HAP-1 (cell line): ENCODE measurements around the gene VAV1.
"Not testable (repeated sequence)": the region's sequence is repeated elsewhere in the genome, so short reads cannot be mapped to it uniquely, and the experiment has no call there.

Experiments used
- DNase-seq, 2 experiments: peaks; one replicate each; pipeline ENCODE4 v3.0.0-alpha.2; 2016 to 2020; ENCODE audit warnings: low spot score in 2 of 2
- H3K27me3 ChIP-seq: fragments of 250-450 bp; sonication (Bioruptor Pico); 2 replicates; pipeline ENCODE4 v1.5.1; 2020; ENCODE audit warnings: low read depth, mild to moderate bottlenecking, moderate library complexity
- H3K36me3 ChIP-seq: fragments of 250-450 bp; sonication (Bioruptor Pico); replicated peaks from 2 replicates; pipeline ENCODE4 v1.5.1; 2020; ENCODE audit warnings: mild to moderate bottlenecking
- H3K4me1 ChIP-seq: fragments of 250-450 bp; sonication (Bioruptor Pico); 2 replicates; pipeline ENCODE4 v1.5.1; 2020; ENCODE audit warnings: mild to moderate bottlenecking
- H3K4me3 ChIP-seq: fragments of 250-450 bp; sonication (Bioruptor Pico); 2 replicates; pipeline ENCODE4 v1.5.1; 2020; ENCODE audit warnings: mild to moderate bottlenecking, moderate library complexity
- H3K9me3 ChIP-seq: fragments of 250-450 bp; sonication (Bioruptor Pico); 2 replicates; pipeline ENCODE4 v1.5.1; 2020; ENCODE audit warnings: mild to moderate bottlenecking, moderate library complexity
- in situ Hi-C: fragments of 300-500 bp; cut with MboI; formaldehyde crosslinking; loops from 3 replicates; pipeline ENCODE4 v1.14.3; 2020; ENCODE audit warnings: low sequenced_read_pairs, inconsistent platforms, mixed read lengths

Gene VAV1

DNA sequence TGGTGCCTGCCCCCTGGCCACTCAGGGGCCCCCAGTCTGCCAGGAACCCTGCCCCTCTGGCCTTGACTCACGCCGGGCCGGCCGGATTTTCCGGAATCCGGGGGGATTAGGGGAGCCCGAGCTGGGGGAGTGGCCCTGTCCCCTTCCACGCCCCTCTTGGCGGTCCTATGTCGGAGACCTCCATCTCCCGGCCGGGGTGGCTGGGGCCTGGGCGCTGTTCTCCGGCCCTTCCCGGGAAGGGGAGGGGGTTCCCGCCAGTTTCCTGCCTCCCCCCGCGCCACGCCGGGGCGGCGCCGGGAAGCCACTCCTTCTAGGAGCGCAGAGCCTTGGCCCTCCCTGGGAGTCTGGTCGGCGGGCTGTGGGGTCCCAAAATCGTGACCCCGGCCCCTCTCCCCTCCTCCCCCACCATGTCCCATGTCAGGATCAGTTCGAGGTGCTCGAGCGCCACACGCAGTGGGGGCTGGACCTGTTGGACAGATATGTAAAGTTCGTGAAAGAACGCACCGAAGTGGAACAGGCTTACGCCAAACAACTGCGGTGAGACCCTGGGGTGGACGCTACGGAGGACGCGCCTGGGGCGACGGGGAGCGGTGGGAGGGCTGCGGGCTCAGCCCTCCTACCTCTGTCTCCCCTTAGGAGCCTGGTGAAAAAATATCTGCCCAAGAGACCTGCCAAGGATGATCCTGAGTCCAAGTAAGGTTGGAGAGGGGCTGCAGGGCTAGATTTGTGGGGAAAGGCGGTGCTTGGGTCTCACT, 31.7 kb upstream of the VAV1 start:
- Histone ChIP-seq H3K36me3 (peaks cover 40% of the 10 kb centered on the region), H3K4me3 (peak overlapping the region; percentile 90), H3K9me3 (no peaks in the 10 kb centered on the region), H3K27me3 (no peaks in the 10 kb centered on the region), H3K4me1 (peaks cover 34% of the 10 kb centered on the region)
- peak; percentile 14 to 78 for DNase-seq
- in situ Hi-C loops: no loop called here

DNA sequence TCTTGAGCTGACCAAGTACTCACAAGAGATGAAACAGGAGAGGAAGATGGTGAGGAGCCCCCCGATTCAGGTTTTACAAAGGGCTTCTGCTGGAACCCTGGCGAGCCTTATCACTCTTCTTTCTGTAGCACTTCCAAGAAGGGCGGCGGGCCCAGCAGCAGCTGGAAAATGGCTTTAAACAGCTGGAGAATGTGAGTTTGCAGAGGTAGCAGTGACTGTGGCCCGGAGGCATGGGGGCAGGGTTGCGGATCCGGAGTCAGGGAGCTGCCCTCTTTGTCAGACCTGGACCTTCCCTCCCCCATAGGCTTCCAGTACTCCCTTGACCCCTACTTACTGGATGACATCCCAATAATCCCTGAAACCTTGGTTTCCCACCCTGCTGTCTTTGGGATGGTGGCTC, 29.4 kb upstream of the VAV1 start:
- Histone ChIP-seq H3K36me3 (peaks cover 61% of the 10 kb centered on the region), H3K4me1 (peaks cover 28% of the 10 kb centered on the region)

DNA sequence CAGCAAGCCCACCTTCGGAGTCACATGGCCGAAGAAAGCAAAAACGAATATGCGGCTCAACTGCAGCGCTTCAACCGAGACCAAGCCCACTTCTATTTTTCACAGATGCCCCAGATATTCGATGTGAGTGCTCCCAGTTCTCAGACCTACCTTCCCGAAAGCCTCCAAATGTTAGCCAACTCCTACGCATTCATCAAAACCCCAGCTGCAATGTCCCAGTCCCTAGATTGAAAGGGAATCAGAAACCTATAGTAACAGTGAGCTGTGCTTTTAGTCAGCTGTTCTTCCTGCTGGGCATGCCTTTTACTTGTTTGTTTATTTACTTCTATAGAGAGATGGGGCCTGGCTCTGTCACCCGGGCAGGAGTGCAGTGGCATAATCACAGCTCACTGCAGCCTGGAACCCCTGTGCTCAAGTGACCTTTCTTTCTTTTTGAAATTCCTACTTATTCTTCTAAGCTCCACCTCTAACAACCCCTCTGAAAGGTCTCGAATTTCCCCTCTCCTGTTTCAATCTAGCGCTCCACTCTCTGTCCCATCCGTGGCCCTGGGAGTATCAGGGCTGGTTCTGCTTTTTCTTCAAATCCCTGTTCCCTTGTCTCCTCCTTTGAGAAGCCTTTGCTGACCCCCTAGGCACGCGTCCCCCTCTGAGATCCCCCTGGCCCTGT, 28.7 kb upstream of the VAV1 start:
- no peaks in the 10 kb centered on the region for H3K9me3 ChIP-seq
- H3K36me3 ChIP-seq: peaks cover 69% of the 10 kb centered on the region
- in situ Hi-C loops: no loop called here
- H3K4me3 ChIP-seq: no peak overlapping the region
- peak in 1 of 2 experiments; percentile 34 for DNase-seq
- peaks cover 20% of the 10 kb centered on the region for H3K4me1 ChIP-seq
- H3K27me3 ChIP-seq: no peaks in the 10 kb centered on the region

More for the DNA sequence above, 29.4 kb upstream of the VAV1 start:
- no peak for DNase-seq
- no peaks in the 10 kb centered on the region for H3K27me3 ChIP-seq
- in situ Hi-C loops: no loop called here
- H3K4me3 ChIP-seq: no peak overlapping the region
- H3K9me3 ChIP-seq: no peaks in the 10 kb centered on the region

DNA sequence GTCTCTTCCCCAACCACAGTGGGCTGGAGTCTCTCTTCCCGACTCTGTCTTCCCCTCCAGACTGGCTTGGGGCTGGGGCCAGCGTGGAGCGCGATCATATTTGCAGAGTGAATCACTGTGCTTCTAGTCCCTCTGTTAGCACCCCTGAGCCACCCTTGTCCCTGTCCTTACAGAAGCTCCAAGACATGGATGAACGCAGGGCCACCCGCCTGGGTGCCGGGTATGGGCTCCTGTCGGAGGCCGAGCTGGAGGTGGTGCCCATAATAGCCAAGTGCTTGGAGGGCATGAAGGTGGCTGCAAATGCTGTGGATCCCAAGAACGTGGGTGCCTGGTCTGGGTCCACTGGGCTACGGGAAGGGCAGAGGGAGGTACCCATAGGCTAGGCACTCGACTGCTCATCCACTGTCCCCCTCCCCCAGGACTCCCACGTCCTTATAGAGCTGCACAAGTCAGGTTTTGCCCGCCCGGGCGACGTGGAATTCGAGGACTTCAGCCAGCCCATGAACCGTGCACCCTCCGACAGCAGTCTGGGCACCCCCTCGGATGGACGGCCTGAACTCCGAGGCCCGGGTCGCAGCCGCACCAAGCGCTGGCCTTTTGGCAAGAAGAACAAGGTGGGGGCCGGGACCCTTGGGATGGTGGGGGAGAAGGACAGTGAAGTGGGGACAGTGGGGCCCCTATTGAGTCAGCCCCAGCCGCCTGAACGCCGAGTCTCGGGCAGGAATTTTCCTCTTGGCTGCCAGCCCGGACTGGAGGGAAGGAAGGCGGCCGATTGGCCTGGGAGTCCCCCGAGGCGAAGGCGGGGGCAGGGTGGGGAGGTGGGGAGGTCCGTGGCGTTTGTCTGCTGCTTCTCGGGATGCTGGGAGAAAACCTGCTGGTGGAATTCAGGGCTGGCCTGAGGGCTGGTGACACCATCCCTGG, 27.9 kb upstream of the VAV1 start:
- Histone ChIP-seq H3K9me3 (no peaks in the 10 kb centered on the region), H3K4me3 (no peak overlapping the region), H3K4me1 (peaks cover 15% of the 10 kb centered on the region), H3K36me3 (peaks cover 77% of the 10 kb centered on the region), H3K27me3 (no peaks in the 10 kb centered on the region)
- DNase-seq: peak; percentile 11 to 62
- in situ Hi-C loops: no loop called here

DNA sequence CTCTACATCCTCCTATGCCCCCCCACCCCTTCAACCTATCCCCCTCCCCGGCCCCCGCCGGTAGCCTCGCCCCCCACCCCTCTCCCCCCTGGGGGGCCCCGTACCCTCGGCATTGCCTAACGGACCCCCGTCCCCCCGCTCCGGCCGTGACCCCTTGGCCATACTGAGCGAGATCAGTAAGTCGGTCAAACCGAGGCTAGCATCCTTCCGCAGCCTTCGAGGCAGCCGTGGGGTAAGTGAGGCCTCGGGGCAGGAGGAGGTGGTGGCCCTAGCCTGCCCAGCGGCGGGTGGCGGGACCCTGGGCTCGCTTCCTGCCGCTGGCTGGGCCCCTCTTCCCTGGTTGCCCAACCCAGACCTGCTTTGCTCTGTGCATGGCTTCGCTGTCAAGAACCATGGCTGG, 26.5 kb upstream of the VAV1 start:
- Histone ChIP-seq H3K4me1 (peaks cover 15% of the 10 kb centered on the region), H3K36me3 (peaks cover 88% of the 10 kb centered on the region), H3K4me3 (no peak overlapping the region), H3K9me3 (no peaks in the 10 kb centered on the region), H3K27me3 (no peaks in the 10 kb centered on the region)
- in situ Hi-C loops: no loop called here
- DNase-seq: no peak

DNA sequence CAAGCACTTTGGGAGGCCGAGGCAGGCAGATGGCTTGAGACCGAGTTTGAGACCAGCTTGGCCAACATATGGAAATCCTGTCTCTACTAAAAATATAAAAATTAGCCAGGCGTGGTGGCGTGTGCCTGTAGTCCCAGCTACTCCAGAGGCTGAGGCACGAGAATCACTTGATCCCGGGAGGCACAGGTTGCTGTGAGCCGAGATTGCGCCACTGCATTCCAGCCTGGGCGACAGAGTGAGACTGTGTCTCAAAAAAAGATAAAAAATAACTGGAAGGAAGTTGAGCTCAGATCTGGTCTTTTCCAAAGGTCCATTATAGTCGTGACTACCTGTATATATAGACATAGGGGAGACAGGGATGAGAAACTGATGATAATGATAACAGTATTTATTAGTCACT, 24.0 kb upstream of the VAV1 start:
- Histone ChIP-seq H3K36me3 (peaks cover 83% of the 10 kb centered on the region), H3K4me1 (peaks cover 19% of the 10 kb centered on the region)
- H3K9me3 ChIP-seq, H3K4me3 ChIP-seq, H3K27me3 ChIP-seq, DNase-seq, in situ Hi-C loops: not testable (repeated sequence)

DNA sequence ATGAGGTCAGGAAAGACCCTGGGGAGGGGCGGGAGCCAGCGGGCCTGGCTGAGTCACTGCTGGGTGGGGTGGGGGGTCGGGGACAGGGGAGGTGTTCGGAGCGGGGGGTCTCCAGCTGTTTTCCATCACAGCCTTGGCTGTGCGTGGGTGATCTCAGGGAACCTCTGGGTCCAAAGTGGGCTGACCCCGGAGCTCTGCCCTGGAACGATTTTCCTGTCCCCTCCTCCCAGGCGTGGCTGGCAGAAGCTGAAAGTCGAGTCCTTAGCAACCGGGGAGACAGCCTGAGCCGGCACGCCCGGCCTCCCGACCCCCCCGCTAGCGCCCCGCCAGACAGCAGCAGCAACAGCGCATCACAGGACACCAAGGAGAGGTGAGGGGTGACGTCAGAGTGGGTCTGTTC, 22.4 kb upstream of the VAV1 start:
- Histone ChIP-seq H3K36me3 (peaks cover 69% of the 10 kb centered on the region), H3K4me3 (no peak overlapping the region), H3K27me3 (no peaks in the 10 kb centered on the region), H3K9me3 (no peaks in the 10 kb centered on the region), H3K4me1 (peaks cover 9% of the 10 kb centered on the region)
- DNase-seq: no peak
- in situ Hi-C loops: no loop called here

DNA sequence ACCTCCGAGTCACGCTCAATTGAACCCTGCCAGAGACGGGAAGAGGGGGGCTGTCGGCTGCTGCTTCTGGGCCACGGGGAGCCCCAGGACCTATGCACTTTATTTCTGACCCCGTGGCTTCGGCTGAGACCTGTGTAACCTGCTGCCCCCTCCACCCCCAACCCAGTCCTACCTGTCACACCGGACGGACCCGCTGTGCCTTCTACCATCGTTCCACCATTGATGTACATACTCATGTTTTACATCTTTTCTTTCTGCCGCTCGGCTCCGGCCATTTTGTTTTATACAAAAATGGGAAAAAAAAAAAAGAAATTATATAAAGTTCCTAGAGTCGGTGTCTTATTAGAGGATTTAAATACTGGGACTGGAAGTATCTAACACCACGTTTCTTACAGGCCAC, 21.3 kb upstream of the VAV1 start:
- H3K9me3 ChIP-seq: no peaks in the 10 kb centered on the region
- no peaks in the 10 kb centered on the region for H3K27me3 ChIP-seq
- H3K4me3 ChIP-seq: no peak overlapping the region
- no peak for DNase-seq
- peaks cover 60% of the 10 kb centered on the region for H3K36me3 ChIP-seq
- in situ Hi-C loops: no loop called here
- peaks cover 9% of the 10 kb centered on the region for H3K4me1 ChIP-seq

DNA sequence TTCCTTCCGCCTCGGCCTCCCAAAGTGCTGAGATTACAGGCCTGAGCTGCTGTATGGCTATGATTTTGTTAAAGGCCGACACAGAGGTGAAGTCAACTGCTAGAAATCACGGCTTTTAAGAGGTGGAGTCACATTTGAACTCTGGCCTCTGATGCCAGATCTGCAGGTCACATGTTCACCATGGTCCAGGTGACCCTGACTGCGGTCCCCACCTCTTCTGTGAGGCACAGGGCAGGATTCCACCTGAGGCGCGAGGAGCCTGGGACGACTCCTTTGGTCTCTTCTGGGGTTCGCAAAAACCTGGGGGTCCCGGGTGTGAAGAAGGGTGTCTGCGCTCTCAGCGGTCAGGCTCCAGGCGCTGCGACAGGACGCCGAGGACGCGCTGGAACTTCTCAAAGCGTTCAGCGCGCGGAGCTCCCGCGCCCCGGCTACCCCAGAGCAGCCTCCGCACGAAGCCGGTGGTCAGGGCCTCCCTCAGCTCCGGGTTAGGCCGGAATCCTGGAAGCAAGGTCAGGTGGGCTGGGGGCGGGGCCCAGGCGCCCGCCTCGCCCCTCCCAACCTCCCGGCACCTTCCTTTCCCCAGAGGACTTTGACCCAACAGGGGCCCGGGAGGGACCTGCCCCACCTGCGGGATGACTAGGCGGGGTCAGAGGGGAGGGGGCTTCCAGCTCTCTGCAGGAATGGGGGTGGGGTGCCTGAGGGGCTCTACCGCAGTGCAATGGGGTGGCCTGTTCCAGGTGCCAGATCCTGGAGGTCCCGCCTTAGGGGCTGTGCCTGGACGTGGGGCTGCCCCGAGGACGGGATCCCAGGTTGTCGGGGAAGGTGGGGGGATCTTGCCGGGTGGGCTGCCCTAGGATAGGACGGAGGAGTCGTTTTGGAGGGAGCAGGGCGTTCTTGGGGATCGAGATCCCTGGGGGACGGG, 20.0 kb upstream of the VAV1 start:
- no peaks in the 10 kb centered on the region for H3K9me3 ChIP-seq
- H3K4me3 ChIP-seq: peak overlapping the region; percentile 31
- H3K4me1 ChIP-seq: peaks cover 9% of the 10 kb centered on the region
- peaks cover 47% of the 10 kb centered on the region for H3K36me3 ChIP-seq
- in situ Hi-C loops: no loop called here
- peak in 1 of 2 experiments; percentile 47 for DNase-seq
- H3K27me3 ChIP-seq: no peaks in the 10 kb centered on the region

DNA sequence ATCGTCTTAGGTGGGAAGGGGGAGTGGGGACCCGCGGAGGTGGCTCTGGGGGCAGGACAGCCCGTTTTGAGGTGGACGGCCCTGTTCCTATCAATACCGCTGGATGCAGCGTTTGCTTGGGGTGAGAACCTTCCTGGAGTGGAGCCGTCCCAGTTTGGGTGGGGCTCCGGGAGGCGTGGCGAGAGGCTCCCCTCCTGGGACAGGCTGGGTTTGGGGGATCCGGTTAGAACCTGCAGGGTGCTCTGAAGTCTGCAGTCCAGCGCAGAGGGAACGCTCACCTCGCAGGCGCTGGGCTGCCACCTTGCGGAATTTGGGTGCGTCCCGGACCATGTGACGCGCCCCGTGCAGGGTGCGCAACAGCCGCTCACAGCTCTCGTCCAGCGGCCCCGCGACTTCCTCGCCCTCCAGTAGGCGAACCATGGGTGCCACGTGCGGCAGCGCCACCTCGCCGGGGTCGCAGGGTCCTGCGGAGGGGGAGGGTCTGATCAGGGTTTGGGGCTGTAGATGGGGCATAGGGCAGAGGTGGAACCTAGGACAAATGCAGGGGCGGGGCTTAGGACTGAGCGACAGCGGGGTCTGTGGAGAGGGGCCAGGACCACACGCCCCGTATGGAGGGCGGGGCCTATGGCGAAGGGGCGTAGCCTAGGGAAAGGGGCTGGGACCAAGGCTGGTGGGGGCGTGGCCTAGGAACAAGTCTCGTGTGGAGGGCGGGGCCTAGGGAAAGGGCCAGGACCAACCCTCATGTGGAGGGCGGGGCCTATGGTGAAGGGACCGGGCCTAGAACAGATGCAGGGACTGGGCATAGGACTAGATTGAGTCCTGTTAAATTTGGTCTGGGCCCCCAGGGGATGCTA, 19.1 kb upstream of the VAV1 start:
- Histone ChIP-seq H3K36me3 (peaks cover 38% of the 10 kb centered on the region), H3K4me3 (peak overlapping the region; percentile 31)

DNA sequence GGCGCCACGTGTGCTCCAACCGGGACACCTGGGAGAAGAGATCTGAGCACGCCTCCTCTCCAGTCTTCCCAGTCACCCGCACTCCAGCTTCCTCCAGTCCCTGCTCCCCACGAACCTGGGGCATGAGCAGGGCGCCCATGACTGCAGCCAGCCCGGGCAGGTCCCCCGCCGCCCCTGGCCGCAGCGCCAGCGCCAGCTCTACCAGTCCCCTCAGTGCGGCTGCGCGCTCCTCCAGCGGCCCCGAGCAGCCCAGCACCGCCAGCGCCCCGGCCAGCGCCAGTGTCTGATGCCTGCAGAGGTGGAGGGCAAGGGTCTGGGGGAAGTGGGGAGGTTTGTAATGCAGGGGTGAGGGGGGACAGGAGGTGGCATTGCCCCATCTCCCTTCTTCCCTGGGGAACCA, 18.4 kb upstream of the VAV1 start:
- no peak for DNase-seq
- H3K9me3 ChIP-seq: no peaks in the 10 kb centered on the region
- no peak overlapping the region for H3K4me3 ChIP-seq
- H3K27me3 ChIP-seq: no peaks in the 10 kb centered on the region
- H3K36me3 ChIP-seq: peaks cover 30% of the 10 kb centered on the region
- in situ Hi-C loops: no loop called here
- H3K4me1 ChIP-seq: peaks cover 9% of the 10 kb centered on the region

More for the DNA sequence above, 19.1 kb upstream of the VAV1 start:
- in situ Hi-C loops: no loop called here
- Histone ChIP-seq H3K27me3 (no peaks in the 10 kb centered on the region), H3K9me3 (no peaks in the 10 kb centered on the region), H3K4me1 (peaks cover 9% of the 10 kb centered on the region)
- DNase-seq: peak; percentile 82 to 98

DNA sequence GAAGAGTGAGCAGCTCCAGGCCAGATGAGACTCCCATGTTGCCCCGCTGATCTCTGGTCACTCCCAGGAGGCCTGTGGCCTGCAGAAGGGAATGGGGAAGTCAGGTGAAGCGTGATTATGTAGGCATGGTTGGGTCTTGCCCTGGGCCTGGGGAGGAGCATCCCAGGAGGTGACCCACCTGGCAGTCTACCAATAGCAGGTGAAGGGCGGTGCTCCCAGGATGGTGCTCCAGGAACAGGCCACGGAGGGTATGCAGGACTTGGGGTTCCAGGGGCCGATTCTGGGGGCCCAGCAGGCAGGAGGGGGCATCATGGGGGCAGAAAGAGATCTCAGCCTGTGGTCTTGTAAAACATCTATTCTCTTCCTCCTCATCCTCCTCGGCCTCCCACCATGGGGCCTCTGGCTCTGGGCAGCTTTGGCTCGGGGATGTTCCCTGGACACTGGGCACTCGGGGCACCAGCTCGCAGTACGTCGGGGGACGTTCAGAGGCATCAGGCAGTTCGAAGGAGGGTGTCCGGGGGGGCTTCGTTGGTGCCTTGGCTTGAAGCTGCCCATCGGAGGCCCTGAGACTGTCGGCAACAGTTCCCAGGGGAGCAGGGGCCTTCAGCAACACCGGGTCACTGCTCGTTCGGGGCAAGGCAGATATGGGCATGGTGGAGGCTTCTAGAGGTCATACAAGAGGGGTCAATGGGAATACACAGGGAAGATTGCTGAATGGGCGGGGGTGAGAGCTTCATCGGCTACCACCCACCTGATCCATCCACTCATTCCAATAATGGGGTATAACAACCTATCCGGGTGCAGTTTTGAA, 17.6 kb upstream of the VAV1 start:
- Histone ChIP-seq H3K9me3 (no peaks in the 10 kb centered on the region), H3K4me1 (peaks cover 9% of the 10 kb centered on the region), H3K36me3 (peaks cover 23% of the 10 kb centered on the region), H3K4me3 (no peak overlapping the region), H3K27me3 (no peaks in the 10 kb centered on the region)
- no peak for DNase-seq
- in situ Hi-C loops: no loop called here
